Ishikawa (cell line): ENCODE results near the gene COQ8B.

Experiments
- CREB1 ChIP-seq: IDR thresholded peaks from 2 replicates; pipeline ENCODE4 v1.6.1; 2012; ENCODE audit warnings: low read depth
- RAD21 ChIP-seq: IDR thresholded peaks from 2 replicates; pipeline ENCODE4 v1.6.1; 2012; ENCODE audit warnings: low read depth

DNA sequence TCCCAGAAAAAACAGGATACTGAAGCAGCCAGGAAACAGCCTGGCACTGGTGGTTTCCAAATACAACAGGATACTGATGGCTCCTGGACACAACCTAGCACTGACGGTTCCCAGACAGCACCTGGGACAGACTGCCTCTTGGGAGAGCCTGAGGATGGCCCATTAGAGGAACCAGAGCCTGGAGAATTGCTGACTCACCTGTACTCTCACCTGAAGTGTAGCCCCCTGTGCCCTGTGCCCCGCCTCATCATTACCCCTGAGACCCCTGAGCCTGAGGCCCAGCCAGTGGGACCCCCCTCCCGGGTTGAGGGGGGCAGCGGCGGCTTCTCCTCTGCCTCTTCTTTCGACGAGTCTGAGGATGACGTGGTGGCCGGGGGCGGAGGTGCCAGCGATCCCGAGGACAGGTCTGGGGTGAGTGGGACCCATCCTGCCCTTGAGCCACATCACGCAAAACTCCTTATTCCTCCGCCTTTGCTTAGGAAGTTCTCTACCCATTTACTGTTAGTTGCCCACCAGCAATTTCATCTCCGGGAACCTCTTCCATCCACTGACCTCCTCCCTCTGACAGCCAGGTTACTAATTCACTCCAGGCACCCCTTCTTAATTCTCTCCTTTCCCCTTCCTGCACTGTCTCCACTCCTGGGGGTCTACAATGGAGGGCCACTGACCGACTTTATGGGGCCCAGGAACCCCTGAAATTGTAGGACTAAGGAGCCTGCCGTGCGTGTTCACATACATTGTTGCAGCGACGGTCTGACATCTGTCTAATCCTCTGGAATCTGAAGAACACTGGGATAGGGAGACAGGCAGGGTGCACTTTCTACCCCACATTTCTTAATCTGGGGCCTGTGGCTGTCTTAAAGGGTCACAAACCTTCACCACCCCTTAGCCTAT lies 1.4 kb upstream of the COQ8B start:
- TF ChIP-seq CREB1 (no peak), RAD21 (no peak)
